Nephron (organoid): ENCODE results near the gene NEDD4L.

Experiments
- H3K27ac Mint-ChIP-seq, 3 experiments: 2 replicates each; pipeline ENCODE4 v1.8.0; 2020; ENCODE audit warnings: mixed read lengths in 3 of 3, mild to moderate bottlenecking in 2 of 3, moderate library complexity in 1 of 3
- H3K27me3 Mint-ChIP-seq: 2 replicates; pipeline ENCODE4 v1.8.0; 2021; ENCODE audit warnings: low read depth, mild to moderate bottlenecking, moderate library complexity, mixed read lengths
- H3K36me3 Mint-ChIP-seq: 2 replicates; pipeline ENCODE4 v1.8.0; 2020; ENCODE audit warnings: low read depth, mixed read lengths
- H3K4me1 Mint-ChIP-seq: 2 replicates; pipeline ENCODE4 v1.8.0; 2020; ENCODE audit warnings: mixed read lengths
- H3K4me3 Mint-ChIP-seq, 3 experiments: 2 replicates each; pipeline ENCODE4 v1.8.0; 2020; ENCODE audit warnings: mild to moderate bottlenecking in 3 of 3, mixed read lengths in 3 of 3, moderate library complexity in 2 of 3
- H3K9me3 Mint-ChIP-seq: 2 replicates; pipeline ENCODE4 v1.8.0; 2020; ENCODE audit warnings: mixed read lengths
- TF ChIP-seq, protein P1 (sequence below), 3 experiments: fragments of 200-600 bp; sonication (generic); IDR thresholded peaks; one replicate each; pipeline ENCODE4 v1.5.0; 2021; ENCODE audit warnings: antibody characterized with exemption in 3 of 3; ENCODE audit not compliant: unreplicated experiment in 3 of 3

Gene NEDD4L

DNA sequence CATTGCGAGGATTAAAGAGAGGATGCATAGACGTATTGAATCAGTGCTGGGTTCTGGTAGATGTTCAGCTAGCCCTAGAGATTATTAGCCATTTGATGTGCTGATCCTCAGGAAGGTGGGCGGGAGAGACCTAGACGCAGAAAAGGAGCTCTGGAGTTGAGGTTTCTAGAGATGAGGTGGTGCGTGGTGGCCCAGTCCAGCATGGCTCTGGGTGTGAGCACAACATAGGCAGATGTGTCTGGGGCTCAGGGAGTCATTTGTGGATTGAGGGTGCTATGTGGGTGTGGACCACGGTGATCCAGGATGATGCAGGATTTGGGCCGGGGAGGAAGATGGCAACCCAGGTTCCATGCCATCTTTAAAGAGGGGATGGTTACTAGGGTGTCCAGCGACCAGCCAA lies 102.1 kb downstream of the NEDD4L start:
- no peak overlapping the region for H3K4me3 Mint-ChIP-seq
- H3K9me3 Mint-ChIP-seq, result no peaks in the 10 kb centered on the region
- H3K27me3 Mint-ChIP-seq, result no peaks in the 10 kb centered on the region
- H3K4me1 Mint-ChIP-seq, result peaks cover 36% of the 10 kb centered on the region
- TF ChIP-seq, protein P1, sequence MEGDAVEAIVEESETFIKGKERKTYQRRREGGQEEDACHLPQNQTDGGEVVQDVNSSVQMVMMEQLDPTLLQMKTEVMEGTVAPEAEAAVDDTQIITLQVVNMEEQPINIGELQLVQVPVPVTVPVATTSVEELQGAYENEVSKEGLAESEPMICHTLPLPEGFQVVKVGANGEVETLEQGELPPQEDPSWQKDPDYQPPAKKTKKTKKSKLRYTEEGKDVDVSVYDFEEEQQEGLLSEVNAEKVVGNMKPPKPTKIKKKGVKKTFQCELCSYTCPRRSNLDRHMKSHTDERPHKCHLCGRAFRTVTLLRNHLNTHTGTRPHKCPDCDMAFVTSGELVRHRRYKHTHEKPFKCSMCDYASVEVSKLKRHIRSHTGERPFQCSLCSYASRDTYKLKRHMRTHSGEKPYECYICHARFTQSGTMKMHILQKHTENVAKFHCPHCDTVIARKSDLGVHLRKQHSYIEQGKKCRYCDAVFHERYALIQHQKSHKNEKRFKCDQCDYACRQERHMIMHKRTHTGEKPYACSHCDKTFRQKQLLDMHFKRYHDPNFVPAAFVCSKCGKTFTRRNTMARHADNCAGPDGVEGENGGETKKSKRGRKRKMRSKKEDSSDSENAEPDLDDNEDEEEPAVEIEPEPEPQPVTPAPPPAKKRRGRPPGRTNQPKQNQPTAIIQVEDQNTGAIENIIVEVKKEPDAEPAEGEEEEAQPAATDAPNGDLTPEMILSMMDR (IDR thresholded peaks at IDR 0.05; ENCODE audit: unreplicated experiment in 3 of 3), result no peak
- peaks cover 11% of the 10 kb centered on the region for H3K36me3 Mint-ChIP-seq
- H3K27ac Mint-ChIP-seq, result peak overlapping the region; percentile 9 to 43 (median 39)

DNA sequence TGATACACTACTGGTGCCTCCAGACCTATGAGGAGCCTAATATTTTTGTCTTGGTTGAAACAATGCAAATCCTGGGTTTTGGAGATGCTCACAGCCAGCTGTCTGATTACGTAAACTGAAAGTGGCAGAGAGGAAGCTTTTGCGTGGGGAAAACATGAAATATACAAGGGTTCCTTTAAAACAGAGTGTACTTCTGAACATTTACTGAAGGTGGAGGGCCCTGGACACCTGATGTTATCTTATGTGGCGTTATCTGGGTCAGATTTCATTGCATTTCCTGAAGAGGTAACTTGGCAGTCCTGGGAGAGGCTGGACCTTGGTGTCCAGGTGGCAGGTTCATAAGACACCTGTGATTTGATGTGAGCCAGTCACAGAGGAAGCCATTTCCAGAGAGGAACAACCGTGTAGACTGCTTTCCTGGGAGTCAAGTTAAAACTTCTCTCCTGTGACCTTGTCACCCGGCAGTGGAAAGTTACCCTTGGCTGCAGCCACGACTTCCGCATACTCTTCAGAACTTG lies 105.0 kb downstream of the NEDD4L start:
- Mint-ChIP-seq H3K36me3 (peaks cover 9% of the 10 kb centered on the region), H3K9me3 (no peaks in the 10 kb centered on the region), H3K4me3 (no peak overlapping the region), H3K27ac (peak overlapping the region; percentile 15 to 57 (median 24)), H3K4me1 (peaks cover 14% of the 10 kb centered on the region), H3K27me3 (no peaks in the 10 kb centered on the region)
- TF ChIP-seq, protein P1 (IDR thresholded peaks at IDR 0.05; ENCODE audit: unreplicated experiment in 3 of 3), result no peak

DNA sequence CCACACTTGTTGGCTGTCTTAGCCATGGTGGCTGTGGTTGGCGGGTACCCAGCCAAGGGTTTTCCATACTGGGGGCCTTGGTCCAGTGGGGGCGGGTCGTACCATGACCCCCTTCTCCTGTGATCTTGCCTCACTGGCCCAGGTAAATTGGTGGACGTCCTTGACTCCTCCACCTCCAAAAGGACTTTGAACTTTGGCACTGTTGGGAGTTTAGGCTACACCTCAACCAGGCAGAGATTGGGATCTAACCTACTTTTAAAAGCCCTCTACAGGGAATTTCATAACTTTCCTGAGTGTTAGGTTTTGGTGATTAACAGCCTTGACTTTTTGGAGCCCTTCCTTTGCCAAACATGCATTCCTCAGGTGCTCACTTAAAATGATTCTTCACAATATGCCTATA lies 106.7 kb downstream of the NEDD4L start:
- Mint-ChIP-seq H3K9me3 (no peaks in the 10 kb centered on the region), H3K27ac (no peak overlapping the region), H3K4me3 (no peak overlapping the region), H3K4me1 (peaks cover 14% of the 10 kb centered on the region), H3K36me3 (peaks cover 4% of the 10 kb centered on the region), H3K27me3 (no peaks in the 10 kb centered on the region)
- TF ChIP-seq, protein P1 (IDR thresholded peaks at IDR 0.05; ENCODE audit: unreplicated experiment in 3 of 3), result no peak

DNA sequence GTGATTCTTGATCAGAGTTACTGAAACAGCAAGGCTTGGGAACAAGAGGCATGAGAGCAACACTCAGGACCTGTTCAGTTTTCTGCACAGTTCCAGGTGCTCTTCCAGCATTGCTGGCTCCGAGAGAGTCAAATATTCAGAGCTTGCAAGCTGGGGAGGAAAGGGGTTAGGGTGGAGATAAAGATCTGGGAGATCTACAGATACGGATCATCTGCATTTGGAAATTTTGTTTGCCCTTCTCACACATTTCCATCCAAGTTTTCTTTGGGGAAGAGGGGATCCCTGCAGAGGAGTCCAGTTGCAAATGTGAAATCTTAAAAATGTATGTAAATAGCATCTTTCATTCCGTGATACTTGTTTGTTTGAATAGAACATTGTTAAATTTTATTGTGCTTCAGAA lies 108.2 kb downstream of the NEDD4L start:
- TF ChIP-seq, protein P1 (IDR thresholded peaks at IDR 0.05; ENCODE audit: unreplicated experiment in 3 of 3), result no peak
- peaks cover 4% of the 10 kb centered on the region for H3K36me3 Mint-ChIP-seq
- H3K27ac Mint-ChIP-seq, result no peak overlapping the region
- H3K4me1 Mint-ChIP-seq, result peaks cover 14% of the 10 kb centered on the region
- H3K4me3 Mint-ChIP-seq, result no peak overlapping the region
- no peaks in the 10 kb centered on the region for H3K27me3 Mint-ChIP-seq
- no peaks in the 10 kb centered on the region for H3K9me3 Mint-ChIP-seq

DNA sequence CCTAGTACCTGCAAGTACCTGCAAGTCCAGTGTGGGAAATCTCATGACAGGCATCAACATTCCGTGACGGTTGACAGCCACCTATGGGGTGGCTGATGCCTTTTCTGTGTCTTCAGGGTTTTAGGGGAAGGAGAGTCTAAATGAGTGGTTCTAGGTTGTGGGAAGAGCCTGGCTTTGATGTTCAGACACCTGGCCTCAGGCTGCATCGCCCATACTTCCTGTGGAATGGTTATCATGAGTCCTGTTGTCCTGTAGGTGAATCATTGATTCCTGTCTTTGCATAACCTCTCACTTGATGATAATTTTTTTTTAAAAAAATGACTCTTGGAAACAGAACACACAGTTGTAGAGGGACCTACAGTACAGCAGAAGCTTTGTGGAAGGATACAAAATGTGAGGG lies 108.9 kb downstream of the NEDD4L start:
- Mint-ChIP-seq H3K36me3 (peaks cover 4% of the 10 kb centered on the region), H3K4me3 (no peak overlapping the region), H3K27me3 (no peaks in the 10 kb centered on the region), H3K9me3 (no peaks in the 10 kb centered on the region), H3K4me1 (peaks cover 14% of the 10 kb centered on the region), H3K27ac (no peak overlapping the region)
- TF ChIP-seq, protein P1 (IDR thresholded peaks at IDR 0.05; ENCODE audit: unreplicated experiment in 3 of 3), result no peak

DNA sequence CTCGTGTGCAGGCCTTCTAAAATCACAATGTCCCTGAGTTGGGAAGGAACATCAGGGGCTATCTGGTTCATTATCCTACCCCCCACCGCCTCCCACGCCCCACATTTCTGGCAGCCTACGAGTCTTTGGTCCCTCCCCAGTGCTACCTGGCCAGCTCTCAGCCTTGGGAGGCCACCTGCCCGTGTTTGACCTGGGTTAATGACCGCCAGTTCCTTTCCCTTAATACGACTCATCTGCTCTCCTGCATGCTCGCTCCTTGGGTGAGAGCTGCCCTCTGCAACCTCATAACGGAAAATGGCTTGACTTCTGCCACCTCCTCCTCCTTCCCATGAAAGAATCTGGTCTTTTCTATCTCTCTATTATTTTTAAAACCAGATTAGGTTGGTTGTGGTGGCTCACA lies 112.5 kb downstream of the NEDD4L start:
- Mint-ChIP-seq H3K4me1 (peaks cover 11% of the 10 kb centered on the region), H3K27me3 (no peaks in the 10 kb centered on the region), H3K4me3 (no peak overlapping the region), H3K9me3 (no peaks in the 10 kb centered on the region), H3K27ac (peak overlapping the region in 1 of 3 experiments; percentile 52), H3K36me3 (peaks cover 4% of the 10 kb centered on the region)
- TF ChIP-seq, protein P1 (IDR thresholded peaks at IDR 0.05; ENCODE audit: unreplicated experiment in 3 of 3), result no peak
